Tibial nerve (tissue), 3 donors: ENCODE measurements around the gene MPPED1.

Source experiments
- POLR2A ChIP-seq, 2 donors: fragments of 450-650 bp; IDR thresholded peaks; one replicate each; pipeline ENCODE4 v1.6.1; 2017; ENCODE audit warnings: antibody characterized with exemption in 2 of 2, mild to moderate bottlenecking in 2 of 2, moderate library complexity in 2 of 2
- TF ChIP-seq, protein P1 (sequence below), 5 experiments: fragments of 200-600 bp in 3 of 5; fragments of 450-650 bp in 2 of 5; sonication (generic) in 3 of 5; IDR thresholded peaks; one replicate each; pipeline ENCODE4 v1.5.1; 2016 to 2019; ENCODE audit warnings: antibody characterized with exemption in 5 of 5, mild to moderate bottlenecking in 3 of 5, moderate library complexity in 2 of 5

DNA sequence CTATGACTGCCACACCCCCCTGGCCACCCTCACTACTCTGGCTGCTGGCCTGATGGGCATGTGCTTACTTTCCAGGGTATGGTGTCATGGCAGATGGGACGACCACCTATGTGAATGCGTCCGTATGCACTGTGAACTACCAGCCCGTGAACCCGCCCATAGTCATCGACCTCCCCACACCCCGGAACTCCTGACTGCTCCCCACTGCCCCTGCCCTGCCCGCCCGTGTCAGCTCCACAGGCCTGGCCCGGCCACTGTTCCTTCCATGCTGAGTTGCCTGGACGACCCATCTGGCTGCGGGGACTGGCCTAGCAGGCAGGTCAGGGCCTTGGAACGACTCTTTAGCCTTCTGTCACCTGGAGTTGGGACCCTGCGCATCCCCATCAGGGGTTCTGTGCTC is 93.6 kb downstream of the MPPED1 start:
- TF ChIP-seq POLR2A (IDR thresholded peaks at IDR 0.05) = no peak
- TF ChIP-seq, protein P1, sequence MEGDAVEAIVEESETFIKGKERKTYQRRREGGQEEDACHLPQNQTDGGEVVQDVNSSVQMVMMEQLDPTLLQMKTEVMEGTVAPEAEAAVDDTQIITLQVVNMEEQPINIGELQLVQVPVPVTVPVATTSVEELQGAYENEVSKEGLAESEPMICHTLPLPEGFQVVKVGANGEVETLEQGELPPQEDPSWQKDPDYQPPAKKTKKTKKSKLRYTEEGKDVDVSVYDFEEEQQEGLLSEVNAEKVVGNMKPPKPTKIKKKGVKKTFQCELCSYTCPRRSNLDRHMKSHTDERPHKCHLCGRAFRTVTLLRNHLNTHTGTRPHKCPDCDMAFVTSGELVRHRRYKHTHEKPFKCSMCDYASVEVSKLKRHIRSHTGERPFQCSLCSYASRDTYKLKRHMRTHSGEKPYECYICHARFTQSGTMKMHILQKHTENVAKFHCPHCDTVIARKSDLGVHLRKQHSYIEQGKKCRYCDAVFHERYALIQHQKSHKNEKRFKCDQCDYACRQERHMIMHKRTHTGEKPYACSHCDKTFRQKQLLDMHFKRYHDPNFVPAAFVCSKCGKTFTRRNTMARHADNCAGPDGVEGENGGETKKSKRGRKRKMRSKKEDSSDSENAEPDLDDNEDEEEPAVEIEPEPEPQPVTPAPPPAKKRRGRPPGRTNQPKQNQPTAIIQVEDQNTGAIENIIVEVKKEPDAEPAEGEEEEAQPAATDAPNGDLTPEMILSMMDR (IDR thresholded peaks at IDR 0.05) = no peak
